ENCODE data around the gene OR6B2. TPM values are rescaled to one million over a fixed set of nuclear protein-coding genes. Genes with fewer than 3 reads are reported as not detected.

The OR6B2 gene
- total RNA-seq, 2 donors from 2014 or later: not detected

DNA sequence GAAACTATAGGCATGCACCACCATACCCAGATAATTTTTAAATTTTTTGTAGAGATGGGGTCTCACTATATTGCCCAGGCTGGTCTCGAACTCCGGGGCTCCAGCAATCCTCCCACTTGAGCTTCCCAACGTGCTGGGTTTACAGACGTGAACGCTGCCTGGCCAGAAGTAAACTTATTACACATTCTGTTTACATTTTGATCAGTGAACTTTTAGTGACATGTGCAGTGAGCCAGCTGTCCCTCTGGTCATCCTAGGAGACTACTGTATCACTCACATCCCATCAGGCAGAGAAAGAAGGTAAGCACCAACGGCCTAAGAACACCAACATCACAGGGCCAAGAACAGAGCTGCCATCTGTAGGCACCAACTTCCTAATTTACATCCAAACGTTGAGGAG, 27.2 kb downstream of the OR6B2 start:
- H3K9me3 ChIP-seq: no peaks in the 10 kb centered on the region
- TF ChIP-seq, protein P1, sequence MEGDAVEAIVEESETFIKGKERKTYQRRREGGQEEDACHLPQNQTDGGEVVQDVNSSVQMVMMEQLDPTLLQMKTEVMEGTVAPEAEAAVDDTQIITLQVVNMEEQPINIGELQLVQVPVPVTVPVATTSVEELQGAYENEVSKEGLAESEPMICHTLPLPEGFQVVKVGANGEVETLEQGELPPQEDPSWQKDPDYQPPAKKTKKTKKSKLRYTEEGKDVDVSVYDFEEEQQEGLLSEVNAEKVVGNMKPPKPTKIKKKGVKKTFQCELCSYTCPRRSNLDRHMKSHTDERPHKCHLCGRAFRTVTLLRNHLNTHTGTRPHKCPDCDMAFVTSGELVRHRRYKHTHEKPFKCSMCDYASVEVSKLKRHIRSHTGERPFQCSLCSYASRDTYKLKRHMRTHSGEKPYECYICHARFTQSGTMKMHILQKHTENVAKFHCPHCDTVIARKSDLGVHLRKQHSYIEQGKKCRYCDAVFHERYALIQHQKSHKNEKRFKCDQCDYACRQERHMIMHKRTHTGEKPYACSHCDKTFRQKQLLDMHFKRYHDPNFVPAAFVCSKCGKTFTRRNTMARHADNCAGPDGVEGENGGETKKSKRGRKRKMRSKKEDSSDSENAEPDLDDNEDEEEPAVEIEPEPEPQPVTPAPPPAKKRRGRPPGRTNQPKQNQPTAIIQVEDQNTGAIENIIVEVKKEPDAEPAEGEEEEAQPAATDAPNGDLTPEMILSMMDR (IDR thresholded peaks at IDR 0.05): no peak
- H3K4me1 ChIP-seq (ENCODE audit: control insufficient read depth in 1 of 2, low read depth in 2 of 2): no peaks in the 10 kb centered on the region
- H3K4me3 ChIP-seq: no peak overlapping the region
- no peaks in the 10 kb centered on the region for H3K27me3 ChIP-seq (replicated peaks; ENCODE audit: insufficient read depth)
- no peak overlapping the region for H3K27ac ChIP-seq
- DNase-seq (ENCODE audit: low spot score) (no peak), ATAC-seq (ENCODE audit: insufficient number of reproducible peaks, low FRiP score, low read depth) (no peak)
- peaks cover 70% of the 10 kb centered on the region for H3K36me3 ChIP-seq

DNA sequence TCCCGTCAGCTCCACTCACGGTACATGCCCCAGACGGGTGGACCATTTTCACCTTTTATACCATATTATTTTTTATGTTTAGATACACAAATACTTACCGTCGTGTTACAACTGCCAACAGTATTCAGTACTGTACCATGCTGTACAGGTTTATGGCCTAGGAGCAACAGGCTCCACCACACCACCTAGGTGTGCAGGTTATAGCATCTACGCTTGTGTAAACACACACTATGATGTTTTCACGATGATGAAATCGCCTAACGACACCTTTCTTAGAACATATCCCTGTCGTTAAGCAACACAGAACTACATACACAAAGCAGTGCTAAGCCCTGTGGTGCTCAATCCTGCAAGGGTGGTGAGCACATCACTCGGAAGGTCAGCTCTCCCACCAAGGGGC, 29.6 kb downstream of the OR6B2 start:
- TF ChIP-seq, protein P1 (IDR thresholded peaks at IDR 0.05): no peak
- DNase-seq (ENCODE audit: low spot score): no peak
- H3K4me3 ChIP-seq: no peak overlapping the region
- H3K36me3 ChIP-seq: peaks cover 61% of the 10 kb centered on the region
- no peak for ATAC-seq (ENCODE audit: insufficient number of reproducible peaks, low FRiP score, low read depth)
- no peak overlapping the region for H3K27ac ChIP-seq
- no peaks in the 10 kb centered on the region for H3K27me3 ChIP-seq (replicated peaks; ENCODE audit: insufficient read depth)
- no peaks in the 10 kb centered on the region for H3K4me1 ChIP-seq (ENCODE audit: control insufficient read depth in 1 of 2, low read depth in 2 of 2)
- no peaks in the 10 kb centered on the region for H3K9me3 ChIP-seq

DNA sequence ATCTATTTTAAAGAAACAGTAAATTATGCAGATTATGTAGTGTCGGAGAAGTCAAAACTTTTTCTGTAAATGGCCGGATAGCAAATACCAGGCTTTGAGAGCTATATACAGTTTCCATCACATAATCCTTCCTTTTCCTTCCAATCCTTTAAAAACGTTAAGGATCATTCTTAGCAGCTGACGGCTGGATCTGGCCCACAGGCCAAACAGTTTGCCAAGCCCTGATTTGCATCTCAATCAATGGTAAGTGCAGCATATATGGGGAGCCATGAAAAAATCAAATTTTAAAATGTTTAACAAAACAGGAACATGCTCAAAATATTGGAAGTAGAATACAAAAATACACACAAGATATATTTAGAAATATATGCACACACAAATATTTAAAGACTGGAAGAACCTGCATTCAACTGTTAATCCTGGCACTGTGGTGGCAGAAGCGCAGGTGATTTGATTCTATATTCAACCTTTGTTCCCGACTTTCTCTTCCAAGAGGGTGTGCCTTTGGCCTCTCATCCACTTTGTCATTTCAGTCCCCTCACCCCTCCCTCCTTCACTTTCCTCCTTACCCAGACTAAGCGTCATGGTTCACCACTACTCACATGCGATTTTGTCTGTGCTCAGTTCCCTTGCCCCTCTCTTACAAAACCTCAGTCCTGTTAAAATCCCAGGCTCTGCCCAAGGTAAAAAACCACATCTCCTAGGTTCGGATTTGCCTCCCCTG, 32.4 kb downstream of the OR6B2 start:
- TF ChIP-seq, protein P1 (IDR thresholded peaks at IDR 0.05): no peak
- DNase-seq (ENCODE audit: low spot score) (no peak), ATAC-seq (ENCODE audit: insufficient number of reproducible peaks, low FRiP score, low read depth) (no peak)
- H3K4me3 ChIP-seq: no peak overlapping the region
- no peaks in the 10 kb centered on the region for H3K27me3 ChIP-seq (replicated peaks; ENCODE audit: insufficient read depth)
- H3K36me3 ChIP-seq: peaks cover 35% of the 10 kb centered on the region
- H3K9me3 ChIP-seq: no peaks in the 10 kb centered on the region
- no peak overlapping the region for H3K27ac ChIP-seq
- H3K4me1 ChIP-seq (ENCODE audit: control insufficient read depth in 1 of 2, low read depth in 2 of 2): no peaks in the 10 kb centered on the region

DNA sequence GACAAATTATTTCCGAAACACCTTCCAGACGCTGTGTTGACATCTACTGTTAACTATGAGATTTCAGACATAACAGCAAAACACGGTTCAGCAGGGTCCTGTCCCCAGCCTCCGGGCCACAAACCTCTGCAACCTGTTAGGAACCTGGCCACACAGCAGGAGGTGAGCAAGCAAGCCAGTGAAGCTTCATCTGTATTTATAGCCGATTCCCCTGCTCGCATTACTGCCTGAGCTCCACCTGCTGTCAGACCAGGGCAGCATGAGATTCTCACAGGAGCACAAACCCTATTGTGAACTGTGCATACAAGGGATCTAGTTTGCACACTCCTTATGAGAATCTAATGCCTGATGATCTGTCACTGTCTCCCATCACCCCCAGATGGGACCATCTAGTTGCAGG, 36.1 kb downstream of the OR6B2 start:
- Histone ChIP-seq H3K36me3 (peaks cover 16% of the 10 kb centered on the region), H3K27ac (no peak overlapping the region), H3K4me1 (ENCODE audit: control insufficient read depth in 1 of 2, low read depth in 2 of 2) (no peaks in the 10 kb centered on the region), H3K9me3 (no peaks in the 10 kb centered on the region), H3K27me3 (replicated peaks; ENCODE audit: insufficient read depth) (no peaks in the 10 kb centered on the region), H3K4me3 (no peak overlapping the region)
- TF ChIP-seq, protein P1 (IDR thresholded peaks at IDR 0.05): no peak
- ATAC-seq (ENCODE audit: insufficient number of reproducible peaks, low FRiP score, low read depth) (no peak), DNase-seq (ENCODE audit: low spot score) (no peak)

DNA sequence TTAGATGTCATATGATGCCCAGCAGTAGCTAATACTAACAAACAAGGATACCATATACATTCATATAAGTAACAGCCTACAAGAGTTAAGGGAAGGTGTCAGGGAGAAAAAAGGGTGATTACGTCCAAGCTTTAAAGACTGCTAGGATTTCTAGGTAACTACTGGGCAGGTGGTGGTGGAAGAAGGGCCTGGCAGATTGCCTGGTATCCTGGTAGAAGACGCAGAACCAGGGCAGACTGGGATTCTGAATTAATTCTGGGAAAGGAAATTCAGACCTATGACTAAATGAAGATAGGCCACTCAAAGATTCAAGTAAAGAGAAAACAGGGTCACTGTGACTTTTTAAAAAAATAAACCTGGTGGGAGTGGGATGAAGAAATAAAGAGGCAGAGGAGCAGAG, 36.9 kb downstream of the OR6B2 start:
- Histone ChIP-seq H3K27ac (no peak overlapping the region), H3K9me3 (no peaks in the 10 kb centered on the region), H3K36me3 (peaks cover 12% of the 10 kb centered on the region), H3K4me1 (ENCODE audit: control insufficient read depth in 1 of 2, low read depth in 2 of 2) (no peaks in the 10 kb centered on the region), H3K4me3 (no peak overlapping the region), H3K27me3 (replicated peaks; ENCODE audit: insufficient read depth) (no peaks in the 10 kb centered on the region)
- TF ChIP-seq, protein P1 (IDR thresholded peaks at IDR 0.05): no peak
- DNase-seq (ENCODE audit: low spot score) (no peak), ATAC-seq (ENCODE audit: insufficient number of reproducible peaks, low FRiP score, low read depth) (no peak)
